Heart right ventricle (tissue), 16 donors: Measurements from ENCODE around the gene PRR15L. TPM values are rescaled to one million over a fixed set of nuclear protein-coding genes. Genes with fewer than 3 reads are reported as not detected.

Experiments
- ATAC-seq, 8 donors: fragments of 200-7000 bp; cut with Tn5 transposase; one replicate each; pipeline ENCODE4 v1.9.1; 2020; ENCODE audit warnings: mild to moderate bottlenecking in 8 of 8, moderate library complexity in 8 of 8, moderate number of reproducible peaks in 1 of 8
- DNase-seq, 2 donors: peaks; one replicate each; pipeline ENCODE4 v3.0.0-alpha.2; 2020
- H3K27ac ChIP-seq, 10 donors: fragments of 200-600 bp; sonication (generic) in 2 of 10; one replicate each; pipeline versions ENCODE4 v1.5.0 to v1.8.0; 2020 to 2022; ENCODE audit warnings: mild to moderate bottlenecking in 3 of 10
- H3K27me3 ChIP-seq, 7 donors: fragments of 200-600 bp; one replicate each; pipeline ENCODE4 v1.8.0; 2021 to 2022; ENCODE audit warnings: mild to moderate bottlenecking in 2 of 7
- H3K36me3 ChIP-seq, 9 donors: fragments of 200-600 bp; sonication (generic) in 1 of 9; one replicate each; pipeline versions ENCODE4 v1.5.0 to v1.8.0; 2020 to 2022; ENCODE audit warnings: mild to moderate bottlenecking in 2 of 9
- H3K4me1 ChIP-seq, 9 donors: fragments of 200-600 bp; sonication (generic) in 1 of 9; one replicate each; pipeline versions ENCODE4 v1.5.0 to v1.8.0; 2020 to 2022; ENCODE audit warnings: mild to moderate bottlenecking in 4 of 9
- H3K4me3 ChIP-seq, 10 donors: fragments of 200-600 bp; sonication (generic) in 2 of 10; one replicate each; pipeline versions ENCODE4 v1.5.0 to v1.8.0; 2020 to 2022; ENCODE audit warnings: mild to moderate bottlenecking in 7 of 10, moderate library complexity in 2 of 10
- H3K9me3 ChIP-seq, 11 donors: fragments of 200-600 bp in 10 of 11; sonication (generic) in 2 of 11; one replicate each; pipeline versions ENCODE4 v1.5.0 to v1.8.0; 2013 to 2022; ENCODE audit warnings: mild to moderate bottlenecking in 2 of 11, control low read depth in 1 of 11, moderate library complexity in 1 of 11
- WGBS, 2 donors: extraction: QIAGEN DNeasy Blood & Tissue Kit; methylation state at CpG; one replicate each; pipeline ENCODE4 v1.1.7; 2013; ENCODE audit warnings: inconsistent platforms in 1 of 2; 5-methylcytosine and 5-hydroxymethylcytosine counted together
- intact Hi-C, 10 donors: fragments of 100-400 bp; cut with DNase I; formaldehyde crosslinking; loops; one replicate each; pipeline versions ENCODE4 v1.11.1 to v1.14.2; 2022
- polyA plus RNA-seq, 2 donors: library from polyadenylated mRNA; stranded (reverse); fragments of 200-250 nt; gene quantifications; one replicate each; pipeline ENCODE4 v1.2.3, GENCODE V29; 2013
- total RNA-seq, 10 donors: library from RNA; stranded (reverse); fragmentation: NEBNext Ultra II Directional in 3 of 10; extraction: Animal tissue kit (Norgen Biotek cat#: 25700) in 3 of 10; gene quantifications; one replicate each; pipeline versions ENCODE4 v1.2.1 to v1.2.4, GENCODE V29; 2021 to 2023
- TF ChIP-seq, protein P1 (sequence below), 9 donors: fragments of 200-600 bp; sonication (generic) in 2 of 9; IDR thresholded peaks; one replicate each; pipeline versions ENCODE4 v1.5.0 to v1.8.0; 2021 to 2022; ENCODE audit warnings: antibody characterized with exemption in 9 of 9, mild to moderate bottlenecking in 5 of 9, moderate library complexity in 1 of 9
- donor health status: Arrhythmogenic right ventricular cardiomyopathy.
- donor health status: ischemic (EF 13 %, LVEDD 7.1; RV severe dilation, severe dysfunction).
- donor health status: healthy with polysubstance abuse.
- donor health status: DM: no; HTN: yes; CAD: no.
- donor health status: DM: no; HTN: no; CAD: no.
- donor health status: ischemic (EF 25% LVEDD 6.9; RV normal size, moderate dysfunction).
- donor health status: ischemic (EF 25% LVEDD 5.7; RV mildly dilated, moderate dysfunction).
- donor health status: healthy.
- donor health status: DM: yes; HTN: yes; CAD: no.
- donor health status: Ischemic cardiomyopathy.
- donor health status: ischemic (EF 35%, LVEDD 5.7; RV mildly dilated, moderate dysfunction).
- donor health status: nonischemic (EF 11% LVEDD 7.7; RV severe dilation, severe dysfunction).
- donor health status: DM: yes; HTN: yes; CAD: no.
- donor health status: PGD.
- donor health status: ischemic (EF 29% LVEDD 5.4; RV normal size, mild dysfunction).
- donor health status: nonischemic (EF 23%, LVEDD 6.1; RV moderate dilation, normal function).

Gene PRR15L
- total and polyA plus RNA-seq, 12 donors = not detected

DNA sequence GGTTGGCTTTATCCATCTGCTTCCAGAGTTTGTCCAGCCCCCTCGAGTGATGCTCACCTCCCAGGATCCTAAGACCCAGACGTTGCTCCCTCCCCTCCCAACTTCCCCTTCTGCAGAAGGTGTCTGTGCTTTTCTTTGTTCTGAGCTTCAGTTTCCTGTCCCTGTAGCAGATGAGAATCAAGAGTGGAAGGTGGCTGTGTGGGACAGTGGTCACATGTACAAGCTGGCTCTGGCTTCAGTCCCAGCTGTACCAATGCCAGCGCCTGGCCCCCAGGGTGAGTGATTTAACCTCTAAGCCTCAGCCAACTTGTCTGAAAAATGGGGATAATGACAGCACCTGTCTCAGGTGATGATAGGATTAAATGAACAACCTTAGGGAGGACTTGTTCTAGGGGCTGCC lies 7.7 kb downstream of the PRR15L start:
- Histone ChIP-seq H3K27ac (peak overlapping the region in 5 of 10 donors; percentile 61 to 83 (median 70)), H3K36me3 (peaks cover 0 to 28% (median 0%) of the 10 kb centered on the region in 9 donors), H3K27me3 (no peaks in the 10 kb centered on the region), H3K4me3 (no peak overlapping the region), H3K9me3 (no peaks in the 10 kb centered on the region), H3K4me1 (peaks cover 5 to 41% (median 25%) of the 10 kb centered on the region in 9 donors)
- intact Hi-C loops = loop anchor here (1.0 to 10.0 kb wide), 11 partner anchors 20 to 185 kb away; partner anchors contain the start of genes SCRN2 (in 7 of the 10), SP2 (in 4 of the 10) and CDK5RAP3 (in 2 of the 10)
- TF ChIP-seq, protein P1, sequence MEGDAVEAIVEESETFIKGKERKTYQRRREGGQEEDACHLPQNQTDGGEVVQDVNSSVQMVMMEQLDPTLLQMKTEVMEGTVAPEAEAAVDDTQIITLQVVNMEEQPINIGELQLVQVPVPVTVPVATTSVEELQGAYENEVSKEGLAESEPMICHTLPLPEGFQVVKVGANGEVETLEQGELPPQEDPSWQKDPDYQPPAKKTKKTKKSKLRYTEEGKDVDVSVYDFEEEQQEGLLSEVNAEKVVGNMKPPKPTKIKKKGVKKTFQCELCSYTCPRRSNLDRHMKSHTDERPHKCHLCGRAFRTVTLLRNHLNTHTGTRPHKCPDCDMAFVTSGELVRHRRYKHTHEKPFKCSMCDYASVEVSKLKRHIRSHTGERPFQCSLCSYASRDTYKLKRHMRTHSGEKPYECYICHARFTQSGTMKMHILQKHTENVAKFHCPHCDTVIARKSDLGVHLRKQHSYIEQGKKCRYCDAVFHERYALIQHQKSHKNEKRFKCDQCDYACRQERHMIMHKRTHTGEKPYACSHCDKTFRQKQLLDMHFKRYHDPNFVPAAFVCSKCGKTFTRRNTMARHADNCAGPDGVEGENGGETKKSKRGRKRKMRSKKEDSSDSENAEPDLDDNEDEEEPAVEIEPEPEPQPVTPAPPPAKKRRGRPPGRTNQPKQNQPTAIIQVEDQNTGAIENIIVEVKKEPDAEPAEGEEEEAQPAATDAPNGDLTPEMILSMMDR (IDR thresholded peaks at IDR 0.05) = no peak
- DNase-seq (no peak), ATAC-seq (no peak)
- 58 to 59% methylated on average over 3 of the region's 3 CpGs for WGBS, 2 donors

DNA sequence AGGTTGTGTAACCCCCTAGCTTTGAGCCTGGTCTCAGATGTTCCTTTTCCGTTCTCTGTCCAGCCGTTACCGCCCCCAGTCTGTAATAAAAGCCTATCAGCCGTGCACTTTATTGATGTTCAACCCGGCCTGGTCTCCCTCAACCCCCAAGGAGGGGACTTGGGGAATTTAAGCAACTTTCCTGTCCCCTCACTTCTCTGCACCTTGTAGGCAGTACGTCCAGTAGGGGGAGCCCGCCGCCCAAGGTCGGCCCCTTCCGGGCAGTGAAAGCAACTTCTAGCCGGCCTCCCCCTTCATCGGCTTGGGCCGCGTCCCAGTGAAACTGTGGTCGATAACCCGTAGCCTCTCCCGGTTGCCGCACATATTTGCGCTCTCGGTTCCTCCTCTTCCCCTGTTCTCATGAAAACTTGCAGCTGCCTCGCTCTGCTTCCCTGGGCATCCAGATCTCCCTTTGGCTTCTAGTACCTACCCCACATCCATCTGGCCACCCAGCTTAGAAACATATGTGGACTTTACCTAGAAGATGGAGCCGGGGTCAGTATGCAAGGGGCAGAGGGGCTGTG lies 8.4 kb downstream of the PRR15L start:
- Histone ChIP-seq H3K4me3 (peak overlapping the region in 8 of 10 donors; percentile 15 to 49 (median 37)), H3K9me3 (no peaks in the 10 kb centered on the region), H3K4me1 (peaks cover 5 to 47% (median 30%) of the 10 kb centered on the region in 9 donors), H3K27ac (peak overlapping the region in 9 of 10 donors; percentile 58 to 83 (median 68)), H3K27me3 (no peaks in the 10 kb centered on the region), H3K36me3 (peaks cover 0 to 35% (median 0%) of the 10 kb centered on the region in 9 donors)
- ATAC-seq (peak; percentile 78 to 93 (median 88)), DNase-seq (peak; percentile 88 to 92)
- intact Hi-C loops = loop anchor here (1.0 to 10.0 kb wide), 10 partner anchors 21 to 186 kb away; partner anchors contain the start of genes SCRN2 (in 7 of the 10), SP2 (in 4 of the 10) and CDK5RAP3 (in 2 of the 10)
- TF ChIP-seq, protein P1 (IDR thresholded peaks at IDR 0.05) = peak; percentile 73 to 97 (median 93)
- 5 to 7% methylated on average over 22 of the region's 22 CpGs for WGBS, 2 donors

DNA sequence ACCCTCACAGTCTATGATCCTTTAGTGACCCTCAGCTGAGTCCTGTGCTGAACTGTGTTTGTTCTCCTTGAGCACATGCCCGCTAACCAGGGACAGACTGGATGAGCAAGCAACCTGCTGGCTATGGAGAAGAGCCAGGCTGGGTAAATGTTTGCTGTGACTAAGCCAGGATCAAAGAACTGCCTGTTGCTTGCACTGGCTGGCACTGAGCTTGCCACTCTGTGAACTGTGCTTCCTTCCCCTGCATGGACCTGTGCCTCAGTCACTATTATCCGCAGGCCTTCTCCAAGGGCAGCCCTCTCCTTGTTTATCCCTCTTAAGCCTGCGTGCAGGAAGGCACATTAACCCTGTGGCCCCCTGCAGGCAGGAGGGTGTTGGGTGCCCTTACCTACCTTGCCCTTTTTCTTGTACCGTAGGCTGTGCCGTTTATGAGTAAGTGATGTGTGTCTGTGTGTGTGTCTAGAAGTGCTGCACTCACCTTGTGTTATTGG lies 8.9 kb downstream of the PRR15L start:
- intact Hi-C loops = loop anchor here (1.0 to 10.0 kb wide), 10 partner anchors 22 to 186 kb away; partner anchors contain the start of genes SCRN2 (in 7 of the 10), SP2 (in 4 of the 10) and CDK5RAP3 (in 2 of the 10)
- peaks cover 0 to 38% (median 0%) of the 10 kb centered on the region in 9 donors for H3K36me3 ChIP-seq
- TF ChIP-seq, protein P1 (IDR thresholded peaks at IDR 0.05) = no peak
- ATAC-seq = peak in 5 of 8 donors; percentile 11 to 35 (median 23)
- peak overlapping the region in 9 of 10 donors; percentile 58 to 83 (median 68) for H3K27ac ChIP-seq
- peaks cover 5 to 47% (median 30%) of the 10 kb centered on the region in 9 donors for H3K4me1 ChIP-seq
- no peak for DNase-seq
- peak overlapping the region in 6 of 10 donors; percentile 16 to 49 (median 38) for H3K4me3 ChIP-seq
- 33 to 35% methylated on average over 5 of the region's 5 CpGs for WGBS, 2 donors
- no peaks in the 10 kb centered on the region for H3K27me3 ChIP-seq
- no peaks in the 10 kb centered on the region for H3K9me3 ChIP-seq

DNA sequence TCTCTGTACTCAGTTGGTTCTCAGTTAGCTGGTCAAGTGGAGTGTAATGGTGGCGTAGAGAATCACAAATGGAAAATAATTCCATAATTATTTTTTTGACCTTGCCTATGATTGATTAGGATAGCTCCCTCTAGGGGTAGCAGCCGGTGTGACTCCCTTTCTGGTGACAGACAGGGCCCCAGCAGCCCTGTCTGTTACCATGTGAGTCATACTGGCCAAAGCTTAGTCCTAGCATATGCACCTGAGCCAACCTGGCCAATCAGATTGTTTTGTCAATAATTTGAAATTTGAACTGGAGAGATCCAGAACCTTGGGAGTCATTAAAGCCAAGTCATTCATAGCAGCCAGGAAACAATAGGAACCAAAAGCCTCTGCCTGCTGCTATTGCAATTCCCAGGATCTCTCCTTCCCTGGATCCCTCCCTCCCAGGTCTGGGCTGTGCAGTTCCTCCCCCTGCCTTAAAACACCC lies 10.7 kb downstream of the PRR15L start:
- 22 to 42% methylated on average over 2 of the region's 2 CpGs for WGBS, 2 donors
- H3K27ac ChIP-seq = peak overlapping the region in 5 of 10 donors; percentile 15 to 65 (median 49)
- no peaks in the 10 kb centered on the region for H3K9me3 ChIP-seq
- H3K4me3 ChIP-seq = no peak overlapping the region
- intact Hi-C loops = loop anchor here in 9 of 10 donors (2.0 to 10.0 kb wide), 7 partner anchors 50 to 188 kb away; partner anchors contain the start of genes SCRN2 (in 8 of the 9) and SP2 (in 4 of the 9)
- no peaks in the 10 kb centered on the region for H3K27me3 ChIP-seq
- peaks cover 0 to 41% (median 0%) of the 10 kb centered on the region in 9 donors for H3K36me3 ChIP-seq
- TF ChIP-seq, protein P1 (IDR thresholded peaks at IDR 0.05) = peak; percentile 69 to 91 (median 80)
- DNase-seq = peak; percentile 61 to 67
- ATAC-seq = peak in 7 of 8 donors; percentile 49 to 68 (median 56)
- H3K4me1 ChIP-seq = peaks cover 8 to 57% (median 37%) of the 10 kb centered on the region in 9 donors
